CD4-positive, alpha-beta T cell treated with Interleukin-21 for 1 hour (primary cell): ENCODE results near the gene SIGLEC1.

Experiments used
- DNase-seq: peaks from one replicate; pipeline ENCODE4 v3.0.0-alpha.2; 2020

Gene SIGLEC1

GRCh38 chr20:3727401-3728021 is 15.1 kb upstream of the SIGLEC1 start:
- no peak for DNase-seq

GRCh38 chr20:3724356-3724755 is 12.0 kb upstream of the SIGLEC1 start:
- DNase-seq = no peak

- DNase-seq = no peak
Measured at GRCh38 chr20:3723284-3723683, 10.9 kb upstream of the SIGLEC1 start.

GRCh38 chr20:3721912-3722311 is 9.5 kb upstream of the SIGLEC1 start:
- DNase-seq = no peak

GRCh38 chr20:3720626-3721025 is 8.2 kb upstream of the SIGLEC1 start:
- no peak for DNase-seq

- DNase-seq = no peak
Measured at GRCh38 chr20:3720068-3720467, 7.7 kb upstream of the SIGLEC1 start.

GRCh38 chr20:3719046-3719445 is 6.6 kb upstream of the SIGLEC1 start:
- no peak for DNase-seq

GRCh38 chr20:3716195-3716834 is 3.9 kb upstream of the SIGLEC1 start:
- peak; percentile 15 for DNase-seq

- no peak for DNase-seq
Measured at GRCh38 chr20:3714092-3714491, 1.7 kb upstream of the SIGLEC1 start.

GRCh38 chr20:3711484-3711941 is 887 bp downstream of the SIGLEC1 start:
- no peak for DNase-seq

GRCh38 chr20:3710703-3711483 is 1.5 kb downstream of the SIGLEC1 start:
- peak; percentile 67 for DNase-seq

GRCh38 chr20:3710011-3710466 is 2.4 kb downstream of the SIGLEC1 start:
- DNase-seq = no peak

GRCh38 chr20:3707508-3707899 is 4.9 kb downstream of the SIGLEC1 start:
- DNase-seq = no peak

- no peak for DNase-seq
Measured at GRCh38 chr20:3706774-3707507, 5.5 kb downstream of the SIGLEC1 start.

- DNase-seq = no peak
Measured at GRCh38 chr20:3705970-3706739, 6.2 kb downstream of the SIGLEC1 start.

- DNase-seq = no peak
Measured at GRCh38 chr20:3705491-3705969, 6.9 kb downstream of the SIGLEC1 start.

GRCh38 chr20:3704087-3704486 is 8.3 kb downstream of the SIGLEC1 start:
- no peak for DNase-seq

GRCh38 chr20:3702611-3703391 is 9.6 kb downstream of the SIGLEC1 start:
- no peak for DNase-seq

- no peak for DNase-seq
Measured at GRCh38 chr20:3701061-3701998, 11.1 kb downstream of the SIGLEC1 start.

- DNase-seq = no peak
Measured at GRCh38 chr20:3699037-3699436, 13.4 kb downstream of the SIGLEC1 start.
